Liver (tissue), 3 donors: Measurements from ENCODE around the gene THSD7B.

Source experiments
- CTCF ChIP-seq: fragments of 150-350 bp; IDR thresholded peaks from 2 replicates; pipeline ENCODE4 v1.5.1; 2017; ENCODE audit warnings: improper control_type of control experiment, low read depth, low read length; ENCODE audit not compliant: missing input control
- FOXA1 ChIP-seq: IDR thresholded peaks from 2 replicates; pipeline ENCODE4 v1.6.1; 2016; ENCODE audit warnings: antibody characterized with exemption
- GABPA ChIP-seq, 2 donors: IDR thresholded peaks in 1 of 2; conservative IDR thresholded peaks in 1 of 2; 2 replicates each; pipeline ENCODE4 v1.6.1; 2016; ENCODE audit warnings: antibody characterized with exemption in 2 of 2, mild to moderate bottlenecking in 1 of 2, moderate library complexity in 1 of 2
- REST ChIP-seq: IDR thresholded peaks from 2 replicates; pipeline ENCODE4 v1.6.1; 2016; ENCODE audit warnings: antibody characterized with exemption, mild to moderate bottlenecking
- SP1 ChIP-seq: IDR thresholded peaks from 2 replicates; pipeline ENCODE4 v1.6.1; 2018; ENCODE audit warnings: antibody characterized with exemption, mild to moderate bottlenecking
- TAF1 ChIP-seq: conservative IDR thresholded peaks from 2 replicates; pipeline ENCODE4 v1.6.1; 2016; ENCODE audit warnings: antibody characterized with exemption, mild to moderate bottlenecking
- YY1 ChIP-seq: IDR thresholded peaks from 2 replicates; pipeline ENCODE4 v1.6.1; 2016; ENCODE audit warnings: antibody characterized with exemption, mild to moderate bottlenecking
- donor health status: healthy.
- donor health status: healthy.

DNA sequence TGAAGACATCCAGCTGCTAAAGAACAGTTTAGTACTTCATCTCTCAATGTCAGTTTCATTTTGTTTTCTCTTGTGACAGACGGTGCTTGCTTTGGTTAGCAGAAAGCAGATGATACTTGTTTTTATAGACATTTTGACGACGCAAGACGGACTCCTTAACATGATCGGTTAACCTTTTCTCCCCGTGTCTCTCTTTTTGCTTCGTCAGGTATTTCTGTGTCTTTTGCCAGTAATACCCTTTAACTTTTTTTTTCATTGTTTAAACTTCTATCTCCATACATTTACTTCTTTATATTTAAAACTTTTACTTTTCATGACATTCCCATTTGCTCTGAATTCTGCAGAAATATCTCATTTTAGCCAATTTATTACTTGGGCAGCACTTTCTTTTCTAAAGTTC is 57.9 kb downstream of the THSD7B start:
- TF ChIP-seq CTCF (no peak), REST (no peak), SP1 (no peak), GABPA (IDR thresholded peaks at IDR 0.05 in 1 of 2, conservative IDR thresholded peaks at IDR 0.05 in 1 of 2) (no peak), TAF1 (no peak), FOXA1 (no peak), YY1 (no peak)
